Left ventricle myocardium inferior (tissue), 1 donor: ENCODE results near the gene ARIH2. TPM values are rescaled to one million over a fixed set of nuclear protein-coding genes. Genes with fewer than 3 reads are reported as not detected.
A peak's percentile ranks its signal among the peaks of the same experiment; 100 is the strongest.

Experiments used
- DNase-seq: peaks from one replicate; pipeline ENCODE4 v3.0.0-alpha.2; 2020
- H3K27ac ChIP-seq: fragments of 200-600 bp; replicated peaks from 2 replicates; pipeline ENCODE4 v1.8.0; 2021
- H3K27me3 ChIP-seq: fragments of 200-600 bp; 2 replicates; pipeline ENCODE4 v1.8.0; 2021; ENCODE audit warnings: low read depth
- H3K36me3 ChIP-seq: fragments of 200-600 bp; 2 replicates; pipeline ENCODE4 v1.8.0; 2021
- H3K4me1 ChIP-seq: fragments of 200-600 bp; 2 replicates; pipeline ENCODE4 v1.8.0; 2021
- H3K4me3 ChIP-seq: fragments of 200-600 bp; 2 replicates; pipeline ENCODE4 v1.8.0; 2021; ENCODE audit warnings: mild to moderate bottlenecking, moderate library complexity
- H3K9me3 ChIP-seq: fragments of 200-600 bp; replicated peaks from 2 replicates; pipeline ENCODE4 v1.8.0; 2021
- intact Hi-C: fragments of 100-400 bp; cut with micrococcal nuclease; formaldehyde crosslinking; loops from one replicate; pipeline ENCODE4 v1.11.0; 2022
- total RNA-seq: library from RNA; stranded (reverse); fragmentation: NEBNext Ultra II Directional; extraction: Animal tissue kit (Norgen Biotek cat#: 25700); gene quantifications from one replicate; pipeline ENCODE4 v1.2.1, GENCODE V29; 2021
- TF ChIP-seq, protein P1 (sequence below): fragments of 200-600 bp; IDR thresholded peaks from 2 replicates; pipeline ENCODE4 v1.8.0; 2021; ENCODE audit warnings: antibody characterized with exemption, mild to moderate bottlenecking, borderline replicate concordance
- donor health status: DM: no; HTN: yes; CAD: no; lungs with severe emphysema.

ARIH2 gene
- total RNA-seq, 1 donor from 2014 or later: 180 TPM

DNA sequence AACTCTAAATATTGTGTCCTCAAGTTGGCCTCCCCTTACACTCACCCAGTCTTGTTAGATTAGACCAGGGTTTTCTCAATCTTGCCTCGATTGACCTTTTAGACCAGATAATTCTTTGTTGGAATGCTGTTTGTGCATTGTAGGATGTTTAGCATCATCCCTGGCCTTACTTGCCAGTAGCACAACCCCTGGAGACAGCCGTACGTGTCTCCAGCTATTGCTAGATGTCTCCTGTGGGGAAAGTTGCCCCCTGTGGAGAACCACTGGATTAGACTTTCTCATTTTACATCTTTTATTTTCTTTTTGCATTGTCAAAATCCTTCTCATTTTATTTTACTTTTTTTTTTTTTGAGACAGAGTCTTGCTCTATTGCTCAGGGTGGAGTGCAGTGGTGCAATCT lies 90.8 kb downstream of the ARIH2 start:
- H3K27me3 ChIP-seq: no peaks in the 10 kb centered on the region
- H3K9me3 ChIP-seq: no peaks in the 10 kb centered on the region
- H3K4me3 ChIP-seq: no peak overlapping the region
- intact Hi-C loops: no loop called here
- TF ChIP-seq, protein P1, sequence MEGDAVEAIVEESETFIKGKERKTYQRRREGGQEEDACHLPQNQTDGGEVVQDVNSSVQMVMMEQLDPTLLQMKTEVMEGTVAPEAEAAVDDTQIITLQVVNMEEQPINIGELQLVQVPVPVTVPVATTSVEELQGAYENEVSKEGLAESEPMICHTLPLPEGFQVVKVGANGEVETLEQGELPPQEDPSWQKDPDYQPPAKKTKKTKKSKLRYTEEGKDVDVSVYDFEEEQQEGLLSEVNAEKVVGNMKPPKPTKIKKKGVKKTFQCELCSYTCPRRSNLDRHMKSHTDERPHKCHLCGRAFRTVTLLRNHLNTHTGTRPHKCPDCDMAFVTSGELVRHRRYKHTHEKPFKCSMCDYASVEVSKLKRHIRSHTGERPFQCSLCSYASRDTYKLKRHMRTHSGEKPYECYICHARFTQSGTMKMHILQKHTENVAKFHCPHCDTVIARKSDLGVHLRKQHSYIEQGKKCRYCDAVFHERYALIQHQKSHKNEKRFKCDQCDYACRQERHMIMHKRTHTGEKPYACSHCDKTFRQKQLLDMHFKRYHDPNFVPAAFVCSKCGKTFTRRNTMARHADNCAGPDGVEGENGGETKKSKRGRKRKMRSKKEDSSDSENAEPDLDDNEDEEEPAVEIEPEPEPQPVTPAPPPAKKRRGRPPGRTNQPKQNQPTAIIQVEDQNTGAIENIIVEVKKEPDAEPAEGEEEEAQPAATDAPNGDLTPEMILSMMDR: no peak
- H3K4me1 ChIP-seq: peaks cover 57% of the 10 kb centered on the region
- no peak for DNase-seq
- H3K36me3 ChIP-seq: peaks cover 27% of the 10 kb centered on the region
- no peak overlapping the region for H3K27ac ChIP-seq

DNA sequence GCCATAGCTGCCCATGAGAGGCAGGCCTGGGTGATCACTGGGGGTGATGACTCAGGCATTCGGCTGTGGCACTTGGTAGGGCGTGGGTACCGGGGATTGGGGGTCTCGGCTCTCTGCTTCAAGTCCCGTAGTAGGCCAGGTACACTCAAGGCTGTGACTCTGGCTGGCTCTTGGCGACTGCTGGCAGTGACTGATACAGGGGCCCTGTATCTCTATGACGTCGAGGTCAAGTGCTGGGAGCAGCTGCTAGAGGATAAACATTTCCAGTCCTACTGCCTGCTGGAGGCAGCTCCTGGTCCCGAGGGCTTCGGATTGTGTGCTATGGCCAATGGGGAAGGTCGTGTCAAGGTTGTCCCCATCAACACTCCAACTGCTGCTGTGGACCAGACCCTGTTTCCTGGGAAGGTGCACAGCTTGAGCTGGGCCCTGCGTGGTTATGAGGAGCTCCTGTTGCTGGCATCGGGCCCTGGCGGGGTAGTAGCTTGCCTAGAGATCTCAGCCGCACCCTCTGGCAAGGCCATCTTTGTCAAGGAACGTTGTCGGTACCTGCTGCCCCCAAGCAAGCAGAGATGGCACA lies 93.9 kb downstream of the ARIH2 start:
- intact Hi-C loops: no loop called here
- Histone ChIP-seq H3K4me3 (no peak overlapping the region), H3K27me3 (no peaks in the 10 kb centered on the region), H3K9me3 (no peaks in the 10 kb centered on the region), H3K27ac (peak overlapping the region; percentile 70), H3K4me1 (peaks cover 48% of the 10 kb centered on the region), H3K36me3 (peaks cover 48% of the 10 kb centered on the region)
- TF ChIP-seq, protein P1: no peak
- DNase-seq: no peak

DNA sequence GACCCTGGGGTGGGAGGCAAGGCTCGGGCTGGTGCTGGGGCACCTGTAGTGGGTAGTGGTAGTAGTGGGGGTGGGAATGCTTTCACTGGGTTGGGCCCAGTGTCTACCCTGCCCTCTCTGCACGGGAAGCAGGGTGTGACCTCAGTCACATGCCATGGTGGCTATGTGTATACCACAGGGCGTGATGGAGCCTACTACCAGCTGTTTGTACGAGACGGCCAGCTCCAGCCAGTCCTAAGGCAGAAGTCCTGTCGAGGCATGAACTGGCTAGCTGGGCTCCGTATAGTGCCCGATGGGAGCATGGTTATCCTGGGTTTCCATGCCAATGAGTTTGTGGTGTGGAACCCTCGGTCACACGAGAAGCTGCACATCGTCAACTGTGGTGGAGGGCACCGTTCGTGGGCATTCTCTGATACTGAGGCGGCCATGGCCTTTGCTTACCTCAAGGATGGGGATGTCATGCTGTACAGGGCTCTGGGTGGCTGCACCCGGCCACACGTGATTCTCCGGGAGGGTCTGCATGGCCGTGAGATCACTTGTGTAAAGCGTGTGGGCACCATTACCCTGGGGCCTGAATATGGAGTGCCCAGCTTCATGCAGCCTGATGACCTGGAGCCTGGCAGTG lies 94.6 kb downstream of the ARIH2 start:
- Histone ChIP-seq H3K9me3 (no peaks in the 10 kb centered on the region), H3K4me3 (no peak overlapping the region), H3K27ac (peak overlapping the region; percentile 70), H3K27me3 (no peaks in the 10 kb centered on the region), H3K4me1 (peaks cover 48% of the 10 kb centered on the region), H3K36me3 (peaks cover 48% of the 10 kb centered on the region)
- DNase-seq: no peak
- TF ChIP-seq, protein P1: no peak
- intact Hi-C loops: no loop called here

DNA sequence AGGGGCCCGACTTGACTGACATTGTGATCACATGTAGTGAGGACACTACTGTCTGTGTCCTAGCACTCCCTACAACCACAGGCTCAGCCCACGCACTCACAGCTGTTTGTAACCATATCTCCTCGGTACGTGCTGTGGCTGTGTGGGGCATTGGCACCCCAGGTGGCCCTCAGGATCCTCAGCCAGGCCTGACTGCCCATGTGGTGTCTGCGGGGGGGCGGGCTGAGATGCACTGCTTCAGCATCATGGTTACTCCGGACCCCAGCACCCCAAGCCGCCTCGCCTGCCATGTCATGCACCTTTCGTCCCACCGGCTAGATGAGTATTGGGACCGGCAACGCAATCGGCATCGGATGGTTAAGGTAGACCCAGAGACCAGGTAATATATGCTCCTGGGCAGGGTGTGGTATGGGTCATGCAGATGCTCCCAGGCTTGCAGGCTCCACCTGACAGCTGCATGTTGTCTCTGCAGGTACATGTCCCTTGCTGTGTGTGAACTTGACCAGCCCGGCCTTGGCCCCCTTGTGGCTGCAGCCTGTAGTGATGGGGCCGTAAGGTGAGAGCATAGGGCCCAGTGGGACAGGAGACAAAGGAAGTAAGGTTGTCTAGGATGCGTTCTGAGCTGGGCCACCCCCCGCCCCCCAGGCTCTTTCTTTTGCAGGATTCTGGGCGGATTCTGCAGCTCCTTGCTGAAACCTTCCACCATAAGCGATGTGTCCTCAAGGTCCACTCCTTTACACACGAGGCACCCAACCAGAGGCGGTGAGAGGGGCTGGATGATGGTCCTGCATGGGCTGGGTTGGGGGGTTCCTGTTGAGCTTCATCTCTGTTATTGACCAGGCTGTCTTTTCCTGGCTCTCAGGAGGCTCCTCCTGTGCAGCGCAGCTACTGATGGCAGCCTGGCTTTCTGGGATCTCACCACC lies 95.4 kb downstream of the ARIH2 start:
- TF ChIP-seq, protein P1: peak; percentile 48
- intact Hi-C loops: no loop called here
- Histone ChIP-seq H3K27me3 (no peaks in the 10 kb centered on the region), H3K27ac (peak overlapping the region; percentile 70), H3K4me1 (peaks cover 50% of the 10 kb centered on the region), H3K36me3 (peaks cover 48% of the 10 kb centered on the region), H3K9me3 (no peaks in the 10 kb centered on the region), H3K4me3 (no peak overlapping the region)
- no peak for DNase-seq

DNA sequence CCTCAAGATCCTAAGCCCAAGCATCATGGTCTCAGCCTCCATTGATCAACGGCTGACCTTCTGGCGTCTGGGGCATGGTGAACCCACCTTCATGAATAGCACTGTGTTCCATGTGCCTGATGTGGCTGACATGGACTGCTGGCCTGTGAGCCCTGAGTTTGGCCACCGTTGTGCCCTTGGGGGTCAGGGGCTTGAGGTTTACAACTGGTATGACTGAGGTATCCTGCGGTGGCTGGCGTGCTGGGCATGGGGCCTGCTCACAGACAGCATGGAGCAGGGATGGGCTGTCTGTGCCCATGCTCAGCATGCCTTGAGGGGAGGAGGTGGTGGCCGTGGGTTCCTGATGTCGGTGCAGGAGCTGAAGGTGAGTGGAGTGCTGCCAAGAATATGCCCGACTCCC lies 96.4 kb downstream of the ARIH2 start:
- Histone ChIP-seq H3K36me3 (peaks cover 48% of the 10 kb centered on the region), H3K4me3 (no peak overlapping the region)

More for the DNA sequence above, 96.4 kb downstream of the ARIH2 start:
- Histone ChIP-seq H3K27me3 (no peaks in the 10 kb centered on the region), H3K27ac (no peak overlapping the region), H3K4me1 (peaks cover 60% of the 10 kb centered on the region), H3K9me3 (no peaks in the 10 kb centered on the region)
- intact Hi-C loops: no loop called here
- no peak for DNase-seq
- TF ChIP-seq, protein P1: no peak
